Activated T-cell treated with anti-CD3 and anti-CD28 coated beads, Interleukin-2, amount 50 U/mL, for 72 hours (primary cell): Measurements from ENCODE around the gene CNTNAP2. TPM values are rescaled to one million over a fixed set of nuclear protein-coding genes. Genes with fewer than 3 reads are reported as not detected.
"Not testable (repeated sequence)": the region's sequence is repeated elsewhere in the genome, so short reads cannot be mapped to it uniquely, and the experiment has no call there.

Experiments used
- ATAC-seq, 2 donors: fragments of 150-1000 bp; cut with Tn5 transposase; replicated peaks in 1 of 2; 2 replicates each; pipeline ENCODE4 v1.10.0; 2021; ENCODE audit warnings: moderate library complexity in 2 of 2, mild to moderate bottlenecking in 1 of 2
- DNase-seq, 2 donors: peaks; one replicate each; pipeline ENCODE4 v3.0.0; 2021 to 2022; ENCODE audit warnings: mixed read lengths in 1 of 2
- H3K27ac Mint-ChIP-seq: one replicate; pipeline ENCODE4 v1.8.0; 2022; ENCODE audit warnings: mild to moderate bottlenecking, moderate library complexity, mixed read lengths
- H3K27me3 Mint-ChIP-seq: one replicate; pipeline ENCODE4 v1.8.0; 2022; ENCODE audit warnings: low read depth, mixed read lengths
- H3K36me3 Mint-ChIP-seq, 2 donors: one replicate each; pipeline ENCODE4 v1.8.0; 2022; ENCODE audit warnings: mixed read lengths in 2 of 2, mild to moderate bottlenecking in 1 of 2; ENCODE audit not compliant: insufficient read depth in 2 of 2
- H3K4me1 Mint-ChIP-seq: one replicate; pipeline ENCODE4 v1.8.0; 2022; ENCODE audit warnings: low read depth, mixed read lengths
- H3K4me3 Mint-ChIP-seq, 2 donors: one replicate each; pipeline ENCODE4 v1.8.0; 2022; ENCODE audit warnings: mild to moderate bottlenecking in 2 of 2, mixed read lengths in 2 of 2, moderate library complexity in 2 of 2
- H3K9me3 Mint-ChIP-seq, 2 donors: one replicate each; pipeline ENCODE4 v1.8.0; 2022; ENCODE audit warnings: mixed read lengths in 2 of 2
- total RNA-seq, 2 donors: library from RNA; stranded (reverse); gene quantifications; one replicate each; pipeline ENCODE4 v1.2.3, GENCODE V29; 2022

CNTNAP2 gene
- total RNA-seq, 2 donors from 2014 or later, result not detected

DNA sequence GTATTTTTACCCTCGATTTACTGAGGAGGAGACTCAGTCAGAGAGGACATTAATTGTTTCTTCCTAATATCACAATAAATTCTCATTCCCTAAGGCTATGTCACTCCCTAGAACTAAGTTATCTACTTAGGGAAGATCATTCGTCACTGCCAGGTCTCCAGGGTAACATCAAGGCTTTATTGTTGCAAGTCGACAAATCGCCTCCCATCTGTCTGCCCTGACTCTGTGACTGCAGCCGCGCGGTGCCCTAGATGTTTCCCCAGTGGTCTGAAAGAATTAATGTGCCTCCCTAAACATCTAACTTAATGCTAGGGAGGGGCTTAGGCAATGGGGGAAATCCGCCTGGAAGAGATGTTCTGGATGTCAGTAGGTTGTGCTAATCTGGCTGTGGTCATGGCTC, 1915.2 kb downstream of the CNTNAP2 start:
- Mint-ChIP-seq H3K36me3 (no peaks in the 10 kb centered on the region), H3K4me3 (no peak overlapping the region), H3K4me1 (no peaks in the 10 kb centered on the region), H3K9me3 (no peaks in the 10 kb centered on the region), H3K27me3 (no peaks in the 10 kb centered on the region), H3K27ac (no peak overlapping the region)
- ATAC-seq (no peak), DNase-seq (no peak)

DNA sequence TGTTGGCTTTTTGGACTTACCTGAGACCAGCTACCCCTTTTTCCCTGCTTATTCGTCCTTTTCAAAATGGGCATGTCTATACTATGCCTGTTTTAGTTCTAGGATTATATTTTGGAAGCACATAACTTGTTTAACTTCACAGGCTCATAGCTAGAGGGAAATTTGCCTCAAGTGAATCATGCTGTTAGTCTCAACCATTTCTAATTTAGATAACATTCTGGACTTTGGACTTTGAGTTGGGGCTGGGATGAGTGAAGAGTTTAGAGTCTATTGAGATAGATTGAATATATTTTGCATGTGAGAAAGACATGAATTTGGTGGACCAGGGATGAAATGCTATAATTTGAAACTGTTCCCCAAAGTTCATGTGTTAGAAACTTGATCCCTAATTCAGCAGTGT, 1919.3 kb downstream of the CNTNAP2 start:
- Mint-ChIP-seq H3K27me3 (no peaks in the 10 kb centered on the region), H3K27ac (no peak overlapping the region), H3K4me3 (no peak overlapping the region), H3K4me1 (no peaks in the 10 kb centered on the region), H3K36me3 (no peaks in the 10 kb centered on the region), H3K9me3 (no peaks in the 10 kb centered on the region)
- DNase-seq (no peak), ATAC-seq (no peak)

DNA sequence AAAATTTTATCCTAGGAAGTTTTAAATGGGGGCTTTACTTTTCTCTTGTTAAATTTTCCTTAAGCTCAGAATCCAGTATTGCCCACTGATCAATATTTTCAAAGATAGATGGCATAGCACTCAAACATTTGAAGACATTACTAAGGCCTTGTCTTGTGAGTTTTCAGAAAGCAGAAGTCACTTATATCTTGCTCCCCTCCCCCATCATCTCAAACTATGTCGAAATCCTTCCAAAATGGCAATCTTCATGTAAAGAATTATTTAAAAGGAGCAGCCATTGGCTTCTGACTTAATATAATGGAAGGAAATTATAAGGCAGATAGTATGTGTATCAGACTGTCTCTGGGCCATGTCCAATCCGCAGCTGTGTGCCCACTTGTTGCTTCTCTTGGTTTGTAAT, 1920.4 kb downstream of the CNTNAP2 start:
- Mint-ChIP-seq H3K4me3 (no peak overlapping the region), H3K27ac (no peak overlapping the region), H3K4me1 (no peaks in the 10 kb centered on the region), H3K27me3 (no peaks in the 10 kb centered on the region), H3K36me3 (no peaks in the 10 kb centered on the region), H3K9me3 (no peaks in the 10 kb centered on the region)
- ATAC-seq, result no peak
- DNase-seq, result no peak

DNA sequence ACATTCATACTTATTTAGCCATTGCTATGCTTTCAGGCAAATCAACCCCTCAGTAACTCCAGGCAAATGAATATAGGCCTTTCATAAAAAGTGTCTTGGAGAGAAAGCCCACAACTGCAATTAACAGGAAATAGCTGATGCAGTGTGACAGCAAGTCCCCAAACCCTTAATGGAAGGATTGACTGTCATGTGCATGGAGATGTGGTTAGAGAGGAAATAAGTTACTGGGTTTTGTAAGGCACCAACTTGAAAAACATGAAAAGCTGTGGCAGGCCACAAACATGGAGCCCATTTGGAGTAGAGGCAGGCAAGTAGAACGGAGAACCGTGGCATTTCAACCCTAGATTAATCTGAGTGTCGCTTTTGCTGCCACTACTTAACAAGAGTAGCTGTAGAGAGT, 1924.6 kb downstream of the CNTNAP2 start:
- ATAC-seq (no peak), DNase-seq (no peak)
- Mint-ChIP-seq H3K4me1 (no peaks in the 10 kb centered on the region), H3K4me3 (no peak overlapping the region), H3K9me3 (no peaks in the 10 kb centered on the region), H3K27me3 (no peaks in the 10 kb centered on the region), H3K27ac (no peak overlapping the region), H3K36me3 (peaks cover 0 to 1% of the 10 kb centered on the region in 2 donors)

DNA sequence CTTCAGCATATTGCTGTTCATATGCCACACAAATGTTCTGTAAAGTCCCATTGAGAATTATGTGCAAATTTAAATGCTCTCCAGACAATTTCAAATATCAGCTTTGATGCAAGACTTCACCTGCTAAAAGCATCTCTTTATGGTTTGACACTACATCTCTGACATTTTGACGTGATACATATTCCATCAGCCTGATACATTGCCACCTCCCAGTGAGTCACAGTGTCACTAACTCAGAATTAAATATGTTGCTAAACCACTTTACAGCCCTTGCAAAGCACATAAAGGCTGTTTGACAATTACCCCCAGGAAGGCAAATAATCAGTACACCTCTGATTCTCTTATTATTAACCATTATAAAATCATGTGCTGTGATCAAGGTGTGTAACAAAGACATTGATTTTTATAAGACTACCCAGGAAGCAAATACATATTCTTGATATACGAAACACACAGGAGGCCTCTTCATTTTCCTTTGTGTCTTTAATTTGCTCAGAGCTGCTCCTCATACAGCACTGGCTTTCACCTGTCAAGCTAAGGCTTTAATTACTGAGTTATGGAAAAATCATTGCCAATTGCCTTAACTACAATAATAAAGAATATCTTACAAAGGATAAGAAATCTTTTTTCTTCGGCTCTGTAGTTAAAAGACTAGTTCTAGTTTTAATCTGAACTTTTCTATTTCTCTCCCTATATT, 1926.5 kb downstream of the CNTNAP2 start:
- Mint-ChIP-seq H3K9me3 (no peaks in the 10 kb centered on the region), H3K27ac (no peak overlapping the region), H3K27me3 (no peaks in the 10 kb centered on the region), H3K4me3 (no peak overlapping the region), H3K4me1 (no peaks in the 10 kb centered on the region), H3K36me3 (peaks cover 0 to 1% of the 10 kb centered on the region in 2 donors)
- ATAC-seq (no peak), DNase-seq (no peak)

DNA sequence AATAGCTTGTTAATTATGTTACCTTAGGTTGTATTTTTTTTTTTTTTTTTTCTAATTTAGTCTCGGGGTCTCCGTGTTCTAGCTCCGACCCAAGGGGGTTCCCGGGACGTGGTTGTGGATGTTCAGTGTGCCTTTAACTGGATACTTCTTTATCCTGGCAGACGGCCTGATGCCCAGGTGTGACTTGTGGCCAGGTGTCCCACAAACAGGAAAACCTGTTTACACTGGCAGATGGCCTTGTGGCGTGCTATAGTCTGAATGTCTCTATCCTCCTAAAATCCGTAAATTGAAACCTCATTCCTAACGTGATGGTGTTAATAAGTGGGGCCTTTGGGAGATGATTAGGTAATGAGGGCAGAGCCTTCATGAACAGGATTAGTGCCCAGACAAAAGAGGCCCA, 1927.6 kb downstream of the CNTNAP2 start:
- Mint-ChIP-seq H3K4me3 (no peak overlapping the region), H3K4me1 (no peaks in the 10 kb centered on the region), H3K27ac (no peak overlapping the region), H3K27me3 (no peaks in the 10 kb centered on the region), H3K36me3 (peaks cover 0 to 1% of the 10 kb centered on the region in 2 donors), H3K9me3 (no peaks in the 10 kb centered on the region)
- ATAC-seq (no peak), DNase-seq (no peak)

DNA sequence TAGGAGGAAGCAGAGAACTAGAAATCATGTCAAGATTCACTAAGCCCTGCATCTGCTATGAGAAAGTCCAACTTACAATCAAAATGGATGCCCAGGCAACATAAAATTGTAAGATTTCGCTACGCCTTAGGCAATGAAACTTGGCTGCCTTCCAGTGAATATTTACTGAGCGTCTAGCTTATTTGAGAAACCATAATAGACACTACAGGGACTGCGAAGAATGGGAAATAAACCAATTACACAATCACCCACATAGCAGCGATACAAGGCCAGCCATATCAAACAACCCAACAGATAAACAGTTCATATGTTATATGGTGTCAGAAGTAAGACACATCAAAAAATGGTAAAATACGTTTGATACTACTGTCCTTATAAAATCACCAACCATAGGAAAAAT, 1928.9 kb downstream of the CNTNAP2 start:
- H3K4me1 Mint-ChIP-seq, result no peaks in the 10 kb centered on the region
- DNase-seq, result no peak
- ATAC-seq, result no peak
- no peaks in the 10 kb centered on the region for H3K9me3 Mint-ChIP-seq
- no peaks in the 10 kb centered on the region for H3K27me3 Mint-ChIP-seq
- peaks cover 0 to 1% of the 10 kb centered on the region in 2 donors for H3K36me3 Mint-ChIP-seq
- H3K27ac Mint-ChIP-seq, result no peak overlapping the region
- H3K4me3 Mint-ChIP-seq, result no peak overlapping the region

DNA sequence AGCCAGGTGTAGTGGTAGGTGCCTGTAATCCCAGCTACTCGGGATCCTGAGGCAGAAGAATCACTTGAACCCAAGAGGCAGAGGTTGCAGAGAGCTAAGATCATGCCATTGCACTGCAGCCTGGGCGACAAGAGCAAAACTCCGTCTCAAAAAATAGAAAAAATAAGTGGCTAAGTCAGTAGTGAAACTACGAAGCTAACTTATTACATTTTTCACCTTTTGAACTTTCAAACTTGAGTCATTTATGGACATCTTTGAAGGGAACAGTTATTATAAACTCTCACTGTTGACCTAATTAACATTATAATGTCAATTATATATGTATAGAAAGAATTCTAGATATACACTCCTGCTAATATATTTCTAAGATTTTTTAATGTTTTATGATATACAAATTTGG, 1932.5 kb downstream of the CNTNAP2 start:
- ATAC-seq (no peak), DNase-seq (no peak)
- Mint-ChIP-seq H3K4me3 (no peak overlapping the region), H3K27me3 (no peaks in the 10 kb centered on the region), H3K4me1 (no peaks in the 10 kb centered on the region), H3K27ac (no peak overlapping the region), H3K36me3 (peaks cover 0 to 1% of the 10 kb centered on the region in 2 donors), H3K9me3 (no peaks in the 10 kb centered on the region)

DNA sequence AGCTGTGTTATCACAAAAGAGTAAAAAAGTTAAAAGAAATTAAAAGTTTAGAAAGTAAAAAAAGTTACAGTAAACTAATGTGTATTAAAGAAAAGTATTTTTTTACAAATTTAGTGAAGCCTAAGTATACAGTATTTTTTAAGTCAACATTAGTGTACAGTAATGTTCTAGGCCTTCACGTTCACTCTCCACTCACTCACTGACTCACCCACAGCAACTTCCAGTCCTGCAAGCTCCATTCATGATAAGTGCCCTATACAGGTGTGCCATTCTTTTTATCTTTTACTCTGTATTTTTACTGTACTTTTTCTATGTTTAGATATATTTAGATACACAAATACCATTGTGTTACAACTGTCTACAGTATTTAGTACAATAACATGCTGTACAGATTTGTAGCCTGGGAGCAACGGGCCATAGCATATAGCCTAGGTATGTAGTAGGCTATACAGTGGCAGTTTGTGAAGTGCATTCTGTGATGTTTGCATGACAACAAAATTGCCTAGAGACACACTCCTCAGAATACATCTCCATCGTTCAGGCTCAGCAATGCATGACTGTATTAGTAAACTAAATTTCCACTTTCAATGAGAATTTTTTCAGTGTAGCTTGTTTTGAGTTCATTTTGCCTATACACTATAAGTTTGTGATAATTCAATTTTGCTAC, 1934.0 kb downstream of the CNTNAP2 start:
- no peak overlapping the region for H3K4me3 Mint-ChIP-seq
- no peak overlapping the region for H3K27ac Mint-ChIP-seq
- no peaks in the 10 kb centered on the region for H3K27me3 Mint-ChIP-seq
- no peaks in the 10 kb centered on the region for H3K9me3 Mint-ChIP-seq
- H3K36me3 Mint-ChIP-seq, result no peaks in the 10 kb centered on the region
- ATAC-seq, result no peak
- no peak for DNase-seq
- no peaks in the 10 kb centered on the region for H3K4me1 Mint-ChIP-seq

DNA sequence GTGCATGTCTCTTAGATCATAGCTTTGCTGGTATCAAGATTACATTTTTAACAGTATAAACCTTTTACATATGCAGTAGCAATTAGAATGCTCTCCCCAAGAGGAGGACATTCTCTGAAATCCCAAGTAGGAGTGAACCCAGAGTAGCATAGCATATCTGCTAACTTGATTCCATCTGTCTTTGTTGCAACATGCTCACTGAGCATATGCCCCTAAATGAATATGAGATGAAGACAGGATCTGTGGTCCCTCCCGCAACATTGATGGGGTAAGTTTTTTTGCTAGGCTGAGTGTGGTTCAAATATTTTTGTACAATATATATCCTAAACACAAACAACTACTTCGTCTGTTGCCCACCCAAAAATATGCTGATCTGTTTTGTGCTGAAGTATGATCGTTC, 1939.8 kb downstream of the CNTNAP2 start:
- no peaks in the 10 kb centered on the region for H3K36me3 Mint-ChIP-seq
- DNase-seq (no peak), ATAC-seq (no peak)
- no peaks in the 10 kb centered on the region for H3K9me3 Mint-ChIP-seq
- H3K27me3 Mint-ChIP-seq, result no peaks in the 10 kb centered on the region
- no peak overlapping the region for H3K27ac Mint-ChIP-seq
- no peaks in the 10 kb centered on the region for H3K4me1 Mint-ChIP-seq
- H3K4me3 Mint-ChIP-seq, result no peak overlapping the region

DNA sequence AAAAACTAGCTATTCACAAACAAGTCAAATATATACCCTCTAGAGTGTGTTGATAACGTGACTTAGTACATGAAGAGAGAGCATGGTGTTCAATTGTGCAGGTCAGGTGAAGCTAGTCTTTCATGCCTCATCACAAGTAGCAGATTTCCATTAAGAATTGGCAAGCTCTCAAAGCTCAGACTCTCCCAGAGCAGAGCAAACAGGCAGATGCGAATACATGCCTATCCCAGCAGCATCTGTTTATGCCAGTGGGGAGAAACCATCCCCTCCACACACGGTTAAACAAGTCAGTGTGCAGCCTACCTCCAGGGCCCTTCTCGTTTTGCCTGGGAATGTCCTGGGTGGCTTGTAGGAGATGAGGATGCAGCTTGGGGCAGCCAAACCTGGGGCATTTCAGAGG, 1941.5 kb downstream of the CNTNAP2 start:
- ATAC-seq (no peak), DNase-seq (no peak)
- Mint-ChIP-seq H3K27me3 (no peaks in the 10 kb centered on the region), H3K4me1 (no peaks in the 10 kb centered on the region), H3K36me3 (no peaks in the 10 kb centered on the region), H3K27ac (no peak overlapping the region), H3K9me3 (no peaks in the 10 kb centered on the region), H3K4me3 (no peak overlapping the region)

DNA sequence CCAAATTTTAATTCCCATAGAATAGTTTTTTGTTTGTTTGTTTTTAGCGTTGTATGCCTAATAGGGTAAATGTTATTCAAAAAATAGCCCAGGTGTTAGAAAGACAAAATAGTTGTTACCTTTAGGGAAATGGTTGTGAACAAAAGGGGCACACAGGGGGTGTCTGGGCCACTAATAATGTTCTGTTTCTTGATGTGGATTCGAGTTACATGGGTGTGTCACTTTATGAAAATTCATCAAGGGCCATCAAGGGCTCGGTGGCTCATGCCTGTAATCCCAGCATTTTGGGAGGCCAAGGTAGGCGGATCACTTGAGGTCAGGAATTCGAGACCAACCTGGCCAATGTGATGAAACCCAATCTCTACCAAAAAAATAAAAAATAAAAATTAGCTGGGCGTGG, 1942.2 kb downstream of the CNTNAP2 start:
- Mint-ChIP-seq H3K9me3 (no peaks in the 10 kb centered on the region), H3K27me3 (no peaks in the 10 kb centered on the region), H3K4me3 (no peak overlapping the region), H3K27ac (no peak overlapping the region), H3K4me1 (no peaks in the 10 kb centered on the region), H3K36me3 (no peaks in the 10 kb centered on the region)
- no peak for ATAC-seq
- no peak for DNase-seq

DNA sequence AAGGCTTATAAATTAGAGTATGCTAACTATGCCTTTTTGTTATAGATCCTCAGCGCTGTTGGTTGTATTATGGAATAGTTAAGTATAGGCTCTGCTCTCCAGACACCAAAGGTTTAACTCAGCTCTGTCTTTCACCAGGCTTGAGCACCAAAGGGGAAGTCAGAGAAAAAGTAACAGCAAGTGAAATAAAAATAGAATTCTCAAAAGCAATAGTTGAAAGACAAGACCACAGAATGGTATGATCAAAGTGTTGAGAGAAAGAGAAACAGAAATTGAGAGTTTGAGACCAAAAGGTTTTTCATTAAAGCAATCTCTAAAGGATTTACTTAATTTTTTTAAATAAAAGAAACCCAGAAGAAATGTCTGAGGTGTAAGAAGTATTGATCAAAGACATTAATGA, 1944.1 kb downstream of the CNTNAP2 start:
- Mint-ChIP-seq H3K9me3 (peaks cover 0 to 8% of the 10 kb centered on the region in 2 donors), H3K4me3 (no peak overlapping the region), H3K4me1 (no peaks in the 10 kb centered on the region), H3K36me3 (no peaks in the 10 kb centered on the region), H3K27me3 (no peaks in the 10 kb centered on the region), H3K27ac (no peak overlapping the region)
- DNase-seq, result no peak
- no peak for ATAC-seq

DNA sequence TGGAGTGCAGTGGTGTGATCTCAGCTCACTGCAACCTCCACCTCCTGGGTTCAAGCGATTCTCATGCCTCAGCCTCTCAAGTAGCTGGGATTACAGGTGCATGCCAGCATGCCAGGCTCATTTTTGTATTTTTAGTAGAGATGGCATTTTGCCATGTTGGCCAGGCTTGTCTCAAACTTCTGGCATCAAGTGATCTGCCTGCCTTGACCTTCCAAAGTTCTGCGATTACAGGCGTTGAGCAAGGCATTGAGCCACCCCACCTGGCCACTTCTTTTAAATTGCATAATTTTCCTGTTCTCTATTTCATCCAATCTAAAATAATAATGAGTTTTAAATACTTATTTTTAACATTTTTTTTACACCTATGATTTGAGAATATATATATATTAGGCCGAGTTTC, 1961.5 kb downstream of the CNTNAP2 start:
- H3K4me1 Mint-ChIP-seq, H3K27ac Mint-ChIP-seq, ATAC-seq, H3K9me3 Mint-ChIP-seq, DNase-seq, H3K27me3 Mint-ChIP-seq, H3K4me3 Mint-ChIP-seq, H3K36me3 Mint-ChIP-seq: not testable (repeated sequence)
